Mesenchymal stem cell (in vitro differentiated cells and primary cell): ENCODE data around the gene DNAJC6.

Source experiments
- DNase-seq: peaks from one replicate; pipeline ENCODE4 v3.0.0-alpha.2; 2013
- H2AFZ ChIP-seq: one replicate; pipeline ENCODE4 v1.6.1; 2013; ENCODE audit warnings: low read depth, mild to moderate bottlenecking, control low read depth, inconsistent platforms, low read length, moderate library complexity
- H2AK5ac ChIP-seq: 2 replicates; pipeline ENCODE4 v1.6.1; 2013; ENCODE audit warnings: low read length, moderate library complexity, mild to moderate bottlenecking, inconsistent platforms; ENCODE audit not compliant: severe bottlenecking
- H2BK120ac ChIP-seq: one replicate; pipeline ENCODE4 v1.6.1; 2013; ENCODE audit warnings: low read depth, mild to moderate bottlenecking, inconsistent platforms, low read length, moderate library complexity
- H2BK12ac ChIP-seq, 2 experiments: one replicate each; pipeline ENCODE4 v1.6.1; 2013; ENCODE audit warnings: inconsistent platforms in 2 of 2, low read length in 2 of 2, mild to moderate bottlenecking in 2 of 2, moderate library complexity in 2 of 2, control low read depth in 1 of 2
- H2BK15ac ChIP-seq: one replicate; pipeline ENCODE4 v1.6.1; 2013; ENCODE audit warnings: mild to moderate bottlenecking, low read depth, inconsistent platforms; ENCODE audit not compliant: poor library complexity, severe bottlenecking
- H2BK5ac ChIP-seq: 2 replicates; pipeline ENCODE4 v1.6.1; 2013; ENCODE audit warnings: low read depth, mild to moderate bottlenecking, low read length, control low read depth, inconsistent platforms; ENCODE audit not compliant: poor library complexity, severe bottlenecking
- H3K14ac ChIP-seq, 2 experiments: one replicate each; pipeline ENCODE4 v1.6.1; 2013; ENCODE audit warnings: inconsistent platforms in 2 of 2, low read length in 2 of 2, control low read depth in 1 of 2, mild to moderate bottlenecking in 1 of 2, moderate library complexity in 1 of 2
- H3K18ac ChIP-seq, 2 experiments: one replicate each; pipeline ENCODE4 v1.6.1; 2013; ENCODE audit warnings: inconsistent platforms in 2 of 2, low read length in 2 of 2, control low read depth in 1 of 2, low read depth in 1 of 2, mild to moderate bottlenecking in 1 of 2
- H3K23ac ChIP-seq, 2 experiments: one replicate each; pipeline ENCODE4 v1.6.1; 2013; ENCODE audit warnings: inconsistent platforms in 2 of 2, low read length in 2 of 2, mild to moderate bottlenecking in 2 of 2, moderate library complexity in 2 of 2, control low read depth in 1 of 2
- H3K27ac ChIP-seq: 2 replicates; pipeline ENCODE4 v1.5.1; 2013; ENCODE audit warnings: mild to moderate bottlenecking, moderate library complexity, low read length, control low read depth, inconsistent platforms; ENCODE audit not compliant: poor library complexity, severe bottlenecking
- H3K27me3 ChIP-seq, 2 experiments: 2 replicates each; pipeline versions ENCODE4 v1.6.1 to v1.7.0; 2013; ENCODE audit warnings: low read length in 2 of 2, mild to moderate bottlenecking in 2 of 2, moderate library complexity in 2 of 2, control low read depth in 1 of 2, inconsistent platforms in 1 of 2; ENCODE audit not compliant: control insufficient read depth in 1 of 2, insufficient read depth in 1 of 2
- H3K36me3 ChIP-seq, 2 experiments: 2 replicates each; pipeline versions ENCODE4 v1.6.1 to v1.7.0; 2013; ENCODE audit warnings: low read length in 2 of 2, control low read depth in 1 of 2, inconsistent platforms in 1 of 2, low read depth in 1 of 2, mild to moderate bottlenecking in 1 of 2; ENCODE audit not compliant: insufficient read depth in 2 of 2, control insufficient read depth in 1 of 2
- H3K4ac ChIP-seq, 2 experiments: one replicate each; pipeline ENCODE4 v1.6.1; 2013; ENCODE audit warnings: inconsistent platforms in 2 of 2, low read length in 2 of 2, mild to moderate bottlenecking in 2 of 2, moderate library complexity in 2 of 2, control low read depth in 1 of 2, low read depth in 1 of 2
- H3K4me1 ChIP-seq: 2 replicates; pipeline ENCODE4 v1.6.1; 2013; ENCODE audit warnings: low read depth, low read length, control low read depth; ENCODE audit not compliant: control insufficient read depth, insufficient read depth
- H3K4me2 ChIP-seq: 2 replicates; pipeline ENCODE4 v1.6.1; 2013; ENCODE audit warnings: low read length, mild to moderate bottlenecking, inconsistent platforms; ENCODE audit not compliant: poor library complexity, severe bottlenecking
- H3K4me3 ChIP-seq, 2 experiments: 2 replicates each; pipeline versions ENCODE4 v1.5.1 to v1.7.0; 2013; ENCODE audit warnings: low read length in 2 of 2, mild to moderate bottlenecking in 2 of 2, control low read depth in 1 of 2, low read depth in 1 of 2; ENCODE audit not compliant: insufficient read depth in 1 of 2
- H3K79me1 ChIP-seq: replicated peaks from 2 replicates; pipeline ENCODE4 v1.6.1; 2013; ENCODE audit warnings: mild to moderate bottlenecking, control low read depth, low read length, inconsistent platforms; ENCODE audit not compliant: poor library complexity, severe bottlenecking
- H3K9ac ChIP-seq: 2 replicates; pipeline ENCODE4 v1.7.0; 2013; ENCODE audit warnings: mild to moderate bottlenecking, low read length, moderate library complexity
- H3K9me3 ChIP-seq: 2 replicates; pipeline ENCODE4 v1.7.0; 2013; ENCODE audit warnings: mild to moderate bottlenecking, low read length; ENCODE audit not compliant: control insufficient read depth
- H4K8ac ChIP-seq: one replicate; pipeline ENCODE4 v1.6.1; 2013; ENCODE audit warnings: inconsistent platforms, mild to moderate bottlenecking, low read length, moderate library complexity
- H4K91ac ChIP-seq: one replicate; pipeline ENCODE4 v1.6.1; 2013; ENCODE audit warnings: mild to moderate bottlenecking, low read length, inconsistent platforms
- WGBS: methylation state at CpG from one replicate; pipeline ENCODE4 v1.1.7; 2013; ENCODE audit warnings: mixed read lengths; 5-methylcytosine and 5-hydroxymethylcytosine counted together

Gene DNAJC6

DNA sequence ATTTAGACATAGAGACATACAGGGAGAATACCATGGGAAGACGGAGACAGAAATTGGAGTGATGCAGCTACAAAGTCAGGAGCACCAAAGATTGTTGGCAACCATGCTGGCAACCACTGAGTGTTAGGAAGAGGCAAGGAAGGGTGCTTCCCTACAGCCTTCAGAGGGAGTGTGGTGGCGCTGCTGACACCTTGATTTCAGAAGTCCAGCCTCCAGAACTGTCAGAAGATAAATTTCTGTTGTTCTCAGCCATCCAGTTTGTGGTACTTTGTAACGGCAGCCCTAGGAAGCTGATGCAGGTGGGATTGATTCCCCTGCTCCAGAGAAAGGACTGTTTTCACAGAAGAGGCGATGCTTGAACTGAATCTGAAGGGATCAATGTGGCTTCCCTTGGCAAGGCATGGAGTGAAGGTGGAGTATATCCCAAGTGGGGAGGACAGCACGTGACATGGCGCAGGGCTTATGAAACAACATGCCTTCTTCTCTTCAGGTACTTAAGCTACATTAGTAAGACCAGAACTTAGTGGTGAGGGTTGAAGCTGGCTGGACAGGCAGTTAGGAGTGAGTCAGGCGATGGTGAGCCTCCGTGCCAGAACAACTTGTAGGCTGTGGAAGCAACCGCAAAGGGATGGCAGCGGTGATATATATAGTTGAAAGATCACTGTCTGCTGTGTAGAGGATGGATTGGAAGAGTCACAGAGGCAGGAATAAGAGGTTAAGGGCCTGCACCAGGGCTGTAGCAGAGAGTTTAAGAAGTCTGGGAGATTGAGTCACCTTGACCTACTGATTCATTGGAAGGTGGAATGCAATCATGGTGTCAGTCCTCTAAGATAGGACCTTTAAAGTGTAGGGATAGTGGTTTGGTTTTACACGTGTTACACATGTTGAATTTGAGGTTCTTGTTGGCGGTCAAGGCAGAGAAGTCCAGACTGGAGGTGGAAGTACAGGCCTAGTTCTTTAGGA is 113.2 kb downstream of the DNAJC6 start:
- H3K14ac ChIP-seq: peak overlapping the region in 1 of 2 experiments; percentile 58
- H3K4me1 ChIP-seq: peaks cover 15% of the 10 kb centered on the region
- peak overlapping the region; percentile 7 to 52 for H3K4ac ChIP-seq
- H2AK5ac ChIP-seq: peak overlapping the region; percentile 88
- peak overlapping the region; percentile 14 for H3K4me2 ChIP-seq
- peak overlapping the region; percentile 6 to 51 for H3K18ac ChIP-seq
- no peak overlapping the region for H2BK15ac ChIP-seq
- H2BK12ac ChIP-seq: peak overlapping the region in 1 of 2 experiments; percentile 12
- H3K9ac ChIP-seq: peak overlapping the region; percentile 99
- H2AFZ ChIP-seq: no peak overlapping the region
- no peaks in the 10 kb centered on the region for H3K27me3 ChIP-seq
- H2BK5ac ChIP-seq: no peak overlapping the region
- no peaks in the 10 kb centered on the region for H3K9me3 ChIP-seq
- peak overlapping the region; percentile 81 for H4K91ac ChIP-seq
- H3K79me1 ChIP-seq: peaks cover 1% of the 10 kb centered on the region
- H3K36me3 ChIP-seq: peaks cover 4 to 24% of the 10 kb centered on the region in 2 experiments
- H3K23ac ChIP-seq: peak overlapping the region in 1 of 2 experiments; percentile 41
- peak overlapping the region; percentile 51 for H3K27ac ChIP-seq
- WGBS: 83% methylated on average over 12 of the region's 12 CpGs
- peak overlapping the region in 1 of 2 experiments; percentile 92 for H3K4me3 ChIP-seq
- H4K8ac ChIP-seq: peak overlapping the region; percentile 35
- peak; percentile 84 for DNase-seq
- H2BK120ac ChIP-seq: no peak overlapping the region

DNA sequence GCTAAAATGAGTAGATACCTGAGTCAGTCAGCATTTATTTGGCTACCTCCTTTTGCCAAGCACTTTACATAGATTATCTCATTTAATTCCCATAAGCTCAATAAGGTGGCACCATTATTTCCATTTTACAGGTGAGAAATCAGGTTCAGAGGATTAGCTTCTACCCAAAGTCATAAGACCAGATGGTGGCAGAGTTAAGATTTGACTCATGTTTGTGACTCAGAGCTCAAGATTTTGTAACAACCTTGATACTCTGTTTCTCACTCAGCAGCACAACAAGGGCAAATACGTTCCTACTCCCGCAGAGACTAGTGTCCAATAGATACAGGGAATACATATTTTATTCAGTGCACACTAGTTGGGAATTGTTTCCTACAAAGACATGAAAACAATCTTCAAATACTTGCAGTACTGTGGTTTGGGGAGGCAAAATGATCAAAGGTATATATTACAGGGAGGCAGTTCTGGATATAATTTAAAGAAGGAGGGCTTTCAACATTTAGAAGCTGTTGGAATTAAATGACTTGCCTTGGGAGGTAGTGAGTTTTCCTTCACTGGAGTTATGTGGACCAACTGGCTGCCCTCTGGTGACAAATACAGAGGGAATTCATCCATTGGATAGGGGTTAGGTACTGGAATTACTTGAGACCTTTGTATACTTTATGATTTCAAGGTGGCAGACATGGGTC is 114.7 kb downstream of the DNAJC6 start:
- H2BK5ac ChIP-seq: peak overlapping the region; percentile 22
- no peaks in the 10 kb centered on the region for H3K27me3 ChIP-seq
- peak overlapping the region; percentile 64 for H3K9ac ChIP-seq
- peak; percentile 87 for DNase-seq
- no peak overlapping the region for H2BK15ac ChIP-seq
- H4K91ac ChIP-seq: no peak overlapping the region
- no peak overlapping the region for H2BK120ac ChIP-seq
- no peak overlapping the region for H2BK12ac ChIP-seq
- no peak overlapping the region for H3K14ac ChIP-seq
- no peak overlapping the region for H4K8ac ChIP-seq
- H3K27ac ChIP-seq: peak overlapping the region; percentile 95
- H2AK5ac ChIP-seq: peak overlapping the region; percentile 78
- H3K4me3 ChIP-seq: peak overlapping the region in 1 of 2 experiments; percentile 25
- H3K4me2 ChIP-seq: no peak overlapping the region
- H3K36me3 ChIP-seq: peaks cover 5 to 39% of the 10 kb centered on the region in 2 experiments
- WGBS: no CpG with 5 or more reads among the region's 2 CpGs
- peaks cover 16% of the 10 kb centered on the region for H3K4me1 ChIP-seq
- H3K9me3 ChIP-seq: no peaks in the 10 kb centered on the region
- peaks cover 1% of the 10 kb centered on the region for H3K79me1 ChIP-seq
- no peak overlapping the region for H3K23ac ChIP-seq
- no peak overlapping the region for H2AFZ ChIP-seq
- no peak overlapping the region for H3K4ac ChIP-seq
- no peak overlapping the region for H3K18ac ChIP-seq

DNA sequence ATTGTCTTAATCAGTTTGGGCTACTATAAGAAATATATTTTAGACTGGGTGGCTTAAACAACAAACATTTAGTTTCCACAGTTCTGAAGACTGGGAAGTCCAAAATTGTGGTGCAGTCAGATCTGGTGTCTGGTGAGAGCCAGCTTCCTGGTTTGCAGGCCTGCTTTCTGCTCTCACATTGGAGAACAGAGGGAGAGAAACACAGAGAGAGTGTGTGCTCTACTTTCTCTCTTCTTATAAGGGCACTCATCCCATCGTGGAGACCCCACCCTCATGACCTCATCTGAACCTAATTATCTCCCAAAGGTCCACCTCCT is 115.2 kb downstream of the DNAJC6 start:
- Histone ChIP-seq H3K79me1 (peaks cover 1% of the 10 kb centered on the region), H3K4ac (no peak overlapping the region), H2BK5ac (peak overlapping the region; percentile 47), H3K9me3 (no peaks in the 10 kb centered on the region), H4K8ac (no peak overlapping the region), H2BK120ac (no peak overlapping the region), H3K27me3 (no peaks in the 10 kb centered on the region), H3K4me1 (peaks cover 16% of the 10 kb centered on the region), H3K4me3 (peak overlapping the region in 1 of 2 experiments; percentile 25), H3K18ac (peak overlapping the region in 1 of 2 experiments; percentile 66), H3K36me3 (peaks cover 6 to 44% of the 10 kb centered on the region in 2 experiments), H3K23ac (no peak overlapping the region), H2AFZ (no peak overlapping the region), H2BK15ac (peak overlapping the region; percentile 86), H3K4me2 (peak overlapping the region; percentile 45), H4K91ac (no peak overlapping the region), H3K9ac (peak overlapping the region; percentile 64), H2AK5ac (peak overlapping the region; percentile 95), H3K27ac (peak overlapping the region; percentile 95), H2BK12ac (peak overlapping the region; percentile 12 to 63), H3K14ac (no peak overlapping the region)
- DNase-seq: no peak
- WGBS: 56% methylated on average over 1 of the region's 1 CpG

DNA sequence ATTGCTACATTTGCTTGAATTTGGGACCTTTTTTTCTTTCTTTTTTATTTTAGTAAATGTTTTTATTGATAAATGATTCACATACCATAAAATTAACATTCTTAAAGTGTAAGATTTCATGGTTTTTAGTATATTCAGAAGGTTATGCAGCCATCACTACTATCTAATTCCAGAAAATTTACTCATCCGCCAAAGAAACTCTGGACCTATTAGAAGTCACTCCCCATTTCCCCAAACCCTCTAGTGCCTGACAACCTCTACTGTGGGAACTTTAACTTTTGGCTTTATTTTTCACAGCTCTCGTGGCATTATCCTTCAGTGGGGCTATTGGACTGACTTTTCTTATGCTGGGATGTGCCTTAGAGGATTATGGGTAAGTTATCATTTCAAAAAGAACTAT is 115.7 kb downstream of the DNAJC6 start:
- DNase-seq: no peak
- peak overlapping the region; percentile 76 for H2AK5ac ChIP-seq
- peaks cover 14% of the 10 kb centered on the region for H3K4me1 ChIP-seq
- no peak overlapping the region for H3K4ac ChIP-seq
- no peak overlapping the region for H2BK15ac ChIP-seq
- 100% methylated on average over 2 of the region's 2 CpGs for WGBS
- H2BK12ac ChIP-seq: no peak overlapping the region
- no peaks in the 10 kb centered on the region for H3K27me3 ChIP-seq
- H3K4me3 ChIP-seq: no peak overlapping the region
- peak overlapping the region; percentile 95 for H3K27ac ChIP-seq
- peak overlapping the region; percentile 64 for H3K9ac ChIP-seq
- H3K14ac ChIP-seq: no peak overlapping the region
- peaks cover 6 to 46% of the 10 kb centered on the region in 2 experiments for H3K36me3 ChIP-seq
- H2AFZ ChIP-seq: no peak overlapping the region
- no peak overlapping the region for H3K4me2 ChIP-seq
- peaks cover 1% of the 10 kb centered on the region for H3K79me1 ChIP-seq
- no peak overlapping the region for H2BK120ac ChIP-seq
- no peak overlapping the region for H2BK5ac ChIP-seq
- no peak overlapping the region for H3K18ac ChIP-seq
- no peaks in the 10 kb centered on the region for H3K9me3 ChIP-seq
- no peak overlapping the region for H4K91ac ChIP-seq
- no peak overlapping the region for H4K8ac ChIP-seq
- H3K23ac ChIP-seq: no peak overlapping the region
